GM18520 (cell line): Measurements from ENCODE around the gene BMP3.

Source experiments
- ATAC-seq: cut with Tn5 transposase; IDR thresholded peaks from one replicate; pipeline ENCODE4 v1.9.1; 2021; ENCODE audit not compliant: unreplicated experiment

BMP3 gene

GRCh38 chr4:81102107-81102506, 71.6 kb downstream of the BMP3 start:
- ATAC-seq, result no peak

GRCh38 chr4:81106150-81106549, 75.6 kb downstream of the BMP3 start:
- no peak for ATAC-seq
